Measurements from ENCODE around the gene VASP.

VASP gene

DNA sequence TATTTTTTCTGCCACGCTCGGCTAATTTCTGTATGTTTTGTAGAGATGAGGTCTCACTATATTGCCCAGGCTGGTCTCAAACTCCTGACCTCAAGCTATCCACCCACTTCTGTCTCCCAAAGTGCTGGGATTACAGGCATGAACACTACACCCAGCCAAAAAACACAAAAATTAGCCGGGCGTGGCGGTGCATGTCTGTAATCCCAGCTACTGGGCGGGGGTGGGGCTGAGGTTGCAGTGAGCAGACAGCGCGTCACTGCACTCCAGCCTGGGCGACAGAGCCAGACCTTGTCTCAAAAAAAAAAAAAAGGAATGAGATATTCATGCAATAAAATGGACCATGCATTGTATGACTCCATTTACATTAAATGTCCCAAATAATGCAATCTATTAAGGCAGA, 32.2 kb downstream of the VASP start:
- Histone ChIP-seq H3K27me3 (ENCODE audit: control insufficient read depth in 5 of 5, insufficient read depth in 4 of 5, low read length in 5 of 5) (no peaks in the 10 kb centered on the region), H3K4me1 (ENCODE audit: control insufficient read depth in 5 of 5, insufficient read depth in 5 of 5, low read length in 5 of 5) (peaks cover 0 to 3% (median 0%) of the 10 kb centered on the region in 5 donors), H3K27ac (ENCODE audit: low read depth, low read length) (no peak overlapping the region), H3K9ac (ENCODE audit: low read length in 5 of 5) (no peak overlapping the region), H3K4me3 (ENCODE audit: low read depth in 1 of 5, low read length in 5 of 5) (no peak overlapping the region), H3K36me3 (ENCODE audit: control insufficient read depth in 5 of 5, insufficient read depth in 5 of 5, low read length in 5 of 5) (no peaks in the 10 kb centered on the region), H3K9me3 (ENCODE audit: control insufficient read depth in 5 of 5, low read length in 5 of 5) (peaks cover 0 to 6% (median 0%) of the 10 kb centered on the region in 5 donors)

- Histone ChIP-seq H3K4me1 (ENCODE audit: control insufficient read depth in 5 of 5, insufficient read depth in 5 of 5, low read length in 5 of 5) (peaks cover 0 to 3% (median 0%) of the 10 kb centered on the region in 5 donors), H3K9ac (ENCODE audit: low read length in 5 of 5) (no peak overlapping the region)
Measured at GRCh38 chr19:45542234-45542668, 35.0 kb downstream of the VASP start.

GRCh38 chr19:45547211-45547770, 40.0 kb downstream of the VASP start:
- Histone ChIP-seq H3K4me1 (ENCODE audit: control insufficient read depth in 5 of 5, insufficient read depth in 5 of 5, low read length in 5 of 5) (peaks cover 0 to 3% (median 0%) of the 10 kb centered on the region in 5 donors), H3K27me3 (ENCODE audit: control insufficient read depth in 5 of 5, insufficient read depth in 4 of 5, low read length in 5 of 5) (no peaks in the 10 kb centered on the region), H3K9ac (ENCODE audit: low read length in 5 of 5) (no peak overlapping the region), H3K27ac (ENCODE audit: low read depth, low read length) (no peak overlapping the region), H3K36me3 (ENCODE audit: control insufficient read depth in 5 of 5, insufficient read depth in 5 of 5, low read length in 5 of 5) (no peaks in the 10 kb centered on the region), H3K4me3 (ENCODE audit: low read depth in 1 of 5, low read length in 5 of 5) (no peak overlapping the region), H3K9me3 (ENCODE audit: control insufficient read depth in 5 of 5, low read length in 5 of 5) (no peaks in the 10 kb centered on the region)

More at GRCh38 chr19:45542234-45542668, 35.0 kb downstream of the VASP start:
- Histone ChIP-seq H3K36me3 (ENCODE audit: control insufficient read depth in 5 of 5, insufficient read depth in 5 of 5, low read length in 5 of 5) (no peaks in the 10 kb centered on the region), H3K27ac (ENCODE audit: low read depth, low read length) (no peak overlapping the region), H3K9me3 (ENCODE audit: control insufficient read depth in 5 of 5, low read length in 5 of 5) (peaks cover 0 to 6% (median 0%) of the 10 kb centered on the region in 5 donors), H3K27me3 (ENCODE audit: control insufficient read depth in 5 of 5, insufficient read depth in 4 of 5, low read length in 5 of 5) (no peaks in the 10 kb centered on the region), H3K4me3 (ENCODE audit: low read depth in 1 of 5, low read length in 5 of 5) (no peak overlapping the region)

DNA sequence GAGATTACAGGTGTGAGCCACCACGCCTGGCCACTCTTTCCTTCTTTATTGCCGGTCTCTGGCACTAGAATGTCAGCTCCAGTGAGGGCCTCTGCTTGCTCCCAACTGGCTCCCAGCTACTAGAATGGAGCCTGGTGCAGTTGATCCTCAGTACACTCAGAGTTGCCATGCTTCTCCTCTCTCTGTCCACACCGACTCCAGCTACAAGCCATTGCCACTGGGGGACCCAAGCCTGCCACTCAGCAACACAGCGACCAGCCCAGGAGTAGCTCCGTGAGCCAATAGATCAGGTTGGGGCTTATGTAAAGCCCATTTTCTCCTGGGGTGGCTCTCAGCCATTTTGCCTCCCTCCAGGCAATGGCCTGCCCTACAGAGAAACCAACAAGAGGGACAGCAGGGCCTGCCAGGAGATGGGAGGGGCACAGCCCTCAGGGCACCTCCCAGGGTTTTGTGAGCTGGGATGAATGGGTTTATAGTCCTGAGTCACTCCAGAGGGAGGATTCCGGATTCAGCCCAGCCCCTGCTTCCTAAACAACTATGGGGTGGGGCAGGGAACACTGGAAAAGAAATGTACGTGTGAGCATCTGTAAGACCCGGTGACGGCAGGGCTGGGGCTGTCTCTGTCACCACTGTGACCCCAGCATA, 40.8 kb downstream of the VASP start:
- Histone ChIP-seq H3K9ac (ENCODE audit: low read length in 5 of 5) (no peak overlapping the region), H3K36me3 (ENCODE audit: control insufficient read depth in 5 of 5, insufficient read depth in 5 of 5, low read length in 5 of 5) (peaks cover 0 to 4% (median 3%) of the 10 kb centered on the region in 5 donors), H3K27me3 (ENCODE audit: control insufficient read depth in 5 of 5, insufficient read depth in 4 of 5, low read length in 5 of 5) (no peaks in the 10 kb centered on the region), H3K4me3 (ENCODE audit: low read depth in 1 of 5, low read length in 5 of 5) (no peak overlapping the region), H3K9me3 (ENCODE audit: control insufficient read depth in 5 of 5, low read length in 5 of 5) (no peaks in the 10 kb centered on the region), H3K4me1 (ENCODE audit: control insufficient read depth in 5 of 5, insufficient read depth in 5 of 5, low read length in 5 of 5) (peaks cover 0 to 3% (median 0%) of the 10 kb centered on the region in 5 donors), H3K27ac (ENCODE audit: low read depth, low read length) (no peak overlapping the region)

- H3K9ac ChIP-seq (ENCODE audit: low read length in 5 of 5), result no peak overlapping the region
- no peaks in the 10 kb centered on the region for H3K9me3 ChIP-seq (ENCODE audit: control insufficient read depth in 5 of 5, low read length in 5 of 5)
- no peaks in the 10 kb centered on the region for H3K27me3 ChIP-seq (ENCODE audit: control insufficient read depth in 5 of 5, insufficient read depth in 4 of 5, low read length in 5 of 5)
- peaks cover 0 to 16% (median 7%) of the 10 kb centered on the region in 5 donors for H3K36me3 ChIP-seq (ENCODE audit: control insufficient read depth in 5 of 5, insufficient read depth in 5 of 5, low read length in 5 of 5)
- no peaks in the 10 kb centered on the region for H3K4me1 ChIP-seq (ENCODE audit: control insufficient read depth in 5 of 5, insufficient read depth in 5 of 5, low read length in 5 of 5)
- H3K4me3 ChIP-seq (ENCODE audit: low read depth in 1 of 5, low read length in 5 of 5), result no peak overlapping the region
- no peak overlapping the region for H3K27ac ChIP-seq (ENCODE audit: low read depth, low read length)
Measured at GRCh38 chr19:45553464-45553863, 46.2 kb downstream of the VASP start.

DNA sequence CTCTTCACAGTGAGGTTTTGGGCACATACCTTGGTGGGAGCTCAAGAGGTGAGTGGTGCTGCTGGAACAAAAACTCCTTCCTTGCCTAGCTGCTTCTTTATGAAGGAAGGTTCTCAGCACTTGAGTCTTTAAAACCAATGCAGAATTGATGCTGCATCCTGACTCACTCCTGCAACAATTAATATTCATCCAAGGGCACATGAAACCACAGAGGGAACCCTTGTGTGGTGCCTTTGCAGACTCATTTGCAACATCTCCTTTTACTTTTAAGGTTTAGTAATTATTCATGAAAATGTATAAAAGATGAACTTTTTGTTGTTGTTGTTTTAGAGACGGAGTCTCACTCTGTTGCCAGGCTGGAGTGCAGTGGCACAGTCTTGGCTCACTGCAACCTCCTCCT, 47.2 kb downstream of the VASP start:
- Histone ChIP-seq H3K9ac (ENCODE audit: low read length in 5 of 5) (no peak overlapping the region), H3K27ac (ENCODE audit: low read depth, low read length) (no peak overlapping the region), H3K9me3 (ENCODE audit: control insufficient read depth in 5 of 5, low read length in 5 of 5) (no peaks in the 10 kb centered on the region), H3K4me1 (ENCODE audit: control insufficient read depth in 5 of 5, insufficient read depth in 5 of 5, low read length in 5 of 5) (no peaks in the 10 kb centered on the region), H3K27me3 (ENCODE audit: control insufficient read depth in 5 of 5, insufficient read depth in 4 of 5, low read length in 5 of 5) (no peaks in the 10 kb centered on the region), H3K4me3 (ENCODE audit: low read depth in 1 of 5, low read length in 5 of 5) (no peak overlapping the region), H3K36me3 (ENCODE audit: control insufficient read depth in 5 of 5, insufficient read depth in 5 of 5, low read length in 5 of 5) (peaks cover 0 to 16% (median 7%) of the 10 kb centered on the region in 5 donors)

- Histone ChIP-seq H3K36me3 (ENCODE audit: control insufficient read depth in 5 of 5, insufficient read depth in 5 of 5, low read length in 5 of 5) (peaks cover 0 to 16% (median 7%) of the 10 kb centered on the region in 5 donors), H3K4me3 (ENCODE audit: low read depth in 1 of 5, low read length in 5 of 5) (no peak overlapping the region), H3K9me3 (ENCODE audit: control insufficient read depth in 5 of 5, low read length in 5 of 5) (no peaks in the 10 kb centered on the region), H3K9ac (ENCODE audit: low read length in 5 of 5) (no peak overlapping the region), H3K4me1 (ENCODE audit: control insufficient read depth in 5 of 5, insufficient read depth in 5 of 5, low read length in 5 of 5) (peaks cover 0 to 12% (median 0%) of the 10 kb centered on the region in 5 donors), H3K27me3 (ENCODE audit: control insufficient read depth in 5 of 5, insufficient read depth in 4 of 5, low read length in 5 of 5) (no peaks in the 10 kb centered on the region), H3K27ac (ENCODE audit: low read depth, low read length) (no peak overlapping the region)
Measured at GRCh38 chr19:45556835-45557234, 49.6 kb downstream of the VASP start.

- Histone ChIP-seq H3K9ac (ENCODE audit: low read length in 5 of 5) (no peak overlapping the region), H3K27ac (ENCODE audit: low read depth, low read length) (no peak overlapping the region), H3K27me3 (ENCODE audit: control insufficient read depth in 5 of 5, insufficient read depth in 4 of 5, low read length in 5 of 5) (no peaks in the 10 kb centered on the region), H3K4me1 (ENCODE audit: control insufficient read depth in 5 of 5, insufficient read depth in 5 of 5, low read length in 5 of 5) (peaks cover 3 to 18% (median 5%) of the 10 kb centered on the region in 5 donors), H3K36me3 (ENCODE audit: control insufficient read depth in 5 of 5, insufficient read depth in 5 of 5, low read length in 5 of 5) (peaks cover 0 to 9% (median under 1%) of the 10 kb centered on the region in 5 donors), H3K9me3 (ENCODE audit: control insufficient read depth in 5 of 5, low read length in 5 of 5) (no peaks in the 10 kb centered on the region), H3K4me3 (ENCODE audit: low read depth in 1 of 5, low read length in 5 of 5) (no peak overlapping the region)
Measured at GRCh38 chr19:45558399-45558878, 51.2 kb downstream of the VASP start.

DNA sequence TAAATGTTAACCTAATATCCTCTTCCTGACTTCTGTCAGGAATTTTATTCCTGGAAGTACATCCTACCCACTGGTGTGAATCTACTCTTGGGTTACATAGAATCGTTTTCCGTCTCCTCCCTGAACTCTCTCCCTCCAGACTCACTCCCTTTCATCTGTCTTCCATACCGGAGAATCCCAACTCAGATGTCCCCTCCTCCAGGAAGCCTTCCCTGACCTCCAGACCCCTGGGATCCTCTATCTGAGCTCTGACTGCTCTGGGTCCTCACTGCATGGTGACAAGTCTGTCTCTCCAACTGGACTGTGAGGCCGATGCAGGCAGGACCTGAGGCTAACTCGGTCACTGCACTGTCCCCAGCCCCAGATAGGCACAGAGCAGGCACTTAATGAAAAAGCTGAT, 52.8 kb downstream of the VASP start:
- Histone ChIP-seq H3K9me3 (ENCODE audit: control insufficient read depth in 5 of 5, low read length in 5 of 5) (no peaks in the 10 kb centered on the region), H3K27me3 (ENCODE audit: control insufficient read depth in 5 of 5, insufficient read depth in 4 of 5, low read length in 5 of 5) (no peaks in the 10 kb centered on the region), H3K27ac (ENCODE audit: low read depth, low read length) (no peak overlapping the region), H3K36me3 (ENCODE audit: control insufficient read depth in 5 of 5, insufficient read depth in 5 of 5, low read length in 5 of 5) (peaks cover 0 to 3% (median 0%) of the 10 kb centered on the region in 5 donors), H3K9ac (ENCODE audit: low read length in 5 of 5) (peak overlapping the region in 1 of 5 donors; percentile 37), H3K4me3 (ENCODE audit: low read depth in 1 of 5, low read length in 5 of 5) (no peak overlapping the region), H3K4me1 (ENCODE audit: control insufficient read depth in 5 of 5, insufficient read depth in 5 of 5, low read length in 5 of 5) (peaks cover 3 to 18% (median 5%) of the 10 kb centered on the region in 5 donors)

DNA sequence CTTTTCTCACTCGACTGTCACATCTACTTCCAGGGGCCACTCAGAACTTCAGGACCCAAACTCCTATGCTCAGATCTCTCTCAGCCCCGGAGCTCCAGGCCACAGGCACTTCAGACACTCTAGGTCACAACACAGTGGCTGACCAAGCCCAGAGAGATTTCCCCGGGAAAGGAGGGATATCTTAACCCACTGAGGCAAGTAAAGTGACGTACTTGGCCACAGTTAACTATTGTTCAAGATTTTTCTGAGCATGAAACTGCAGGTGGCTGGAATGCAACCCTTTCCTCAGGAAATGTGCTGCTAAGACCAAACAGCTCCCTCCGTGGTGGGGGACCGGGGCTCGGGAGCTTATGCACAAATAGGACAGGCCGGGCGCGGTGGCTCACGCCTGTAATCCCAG, 53.4 kb downstream of the VASP start:
- no peak overlapping the region for H3K4me3 ChIP-seq (ENCODE audit: low read depth in 1 of 5, low read length in 5 of 5)
- no peak overlapping the region for H3K27ac ChIP-seq (ENCODE audit: low read depth, low read length)
- peaks cover 3 to 18% (median 5%) of the 10 kb centered on the region in 5 donors for H3K4me1 ChIP-seq (ENCODE audit: control insufficient read depth in 5 of 5, insufficient read depth in 5 of 5, low read length in 5 of 5)
- no peaks in the 10 kb centered on the region for H3K27me3 ChIP-seq (ENCODE audit: control insufficient read depth in 5 of 5, insufficient read depth in 4 of 5, low read length in 5 of 5)
- no peaks in the 10 kb centered on the region for H3K9me3 ChIP-seq (ENCODE audit: control insufficient read depth in 5 of 5, low read length in 5 of 5)
- H3K9ac ChIP-seq (ENCODE audit: low read length in 5 of 5), result peak overlapping the region in 1 of 5 donors; percentile 37
- H3K36me3 ChIP-seq (ENCODE audit: control insufficient read depth in 5 of 5, insufficient read depth in 5 of 5, low read length in 5 of 5), result peaks cover 0 to 3% (median 0%) of the 10 kb centered on the region in 5 donors

Measured in subcutaneous abdominal adipose tissue (tissue), 5 donors.